ENCODE measurements around the gene C1QL2.

The C1QL2 gene

DNA sequence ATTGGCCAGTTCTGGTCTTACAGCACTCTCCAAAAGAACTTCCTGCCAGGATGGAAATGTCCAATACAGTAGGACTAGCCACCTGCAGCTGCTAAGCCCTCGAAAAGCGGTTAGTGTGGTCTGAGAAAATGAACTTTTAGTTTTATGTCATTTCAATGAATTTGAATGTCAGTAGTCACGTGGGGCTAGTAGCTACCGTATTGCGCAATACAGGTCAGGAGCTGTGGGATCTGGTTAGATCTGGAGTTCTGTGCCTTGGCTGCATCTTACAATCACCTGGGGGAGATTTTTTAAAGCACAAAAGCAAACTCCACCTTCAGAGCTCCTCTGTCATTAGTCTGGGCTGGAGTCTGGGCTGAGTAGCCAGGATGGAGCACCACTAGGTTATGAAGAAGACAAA, 35.9 kb downstream of the C1QL2 start:
- TF ChIP-seq ZFX (IDR thresholded peaks at IDR 0.05; ENCODE audit: borderline replicate concordance), result no peak
- no peak for TF ChIP-seq CTCF (IDR thresholded peaks at IDR 0.05)

GRCh38 chr2:119119999-119120756, 38.4 kb downstream of the C1QL2 start:
- H3K27ac ChIP-seq, result no peak overlapping the region

More for the DNA sequence above, 35.9 kb downstream of the C1QL2 start:
- no peak overlapping the region for H3K27ac ChIP-seq

DNA sequence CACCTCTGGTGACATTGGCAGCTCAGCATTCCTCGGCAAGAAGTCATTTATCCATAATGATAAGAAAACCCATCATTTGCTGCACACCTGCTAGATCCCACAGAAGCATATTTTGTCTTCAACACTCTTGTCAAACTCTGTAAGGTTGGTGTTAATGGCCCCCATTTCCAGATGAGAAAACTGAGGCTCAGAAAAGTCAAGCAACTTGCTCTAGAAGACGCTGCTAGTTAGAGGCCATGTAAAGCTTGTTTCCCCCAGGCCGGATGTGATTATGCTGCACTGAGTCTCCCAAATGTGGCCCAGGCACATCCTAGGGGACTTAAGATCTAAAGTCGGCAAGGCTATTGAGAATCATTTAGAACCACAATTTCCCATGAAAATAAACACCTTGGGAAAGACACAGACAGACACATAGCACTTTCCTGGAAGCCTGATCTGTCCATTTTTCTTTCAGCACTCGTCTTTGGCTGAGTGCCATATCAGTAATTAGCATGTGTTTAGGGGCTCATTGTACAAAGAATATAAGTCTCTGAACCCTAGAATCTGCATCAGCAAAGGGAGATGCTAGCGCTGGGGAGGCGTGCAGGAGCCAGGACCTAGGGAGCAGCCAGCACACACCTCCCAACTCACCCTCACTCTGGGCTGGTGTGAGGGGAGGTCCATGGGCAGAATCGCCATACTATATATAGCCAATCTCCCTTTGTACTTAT, 39.3 kb downstream of the C1QL2 start:
- H3K27ac ChIP-seq, result no peak overlapping the region
- TF ChIP-seq CTCF (IDR thresholded peaks at IDR 0.05) (no peak), ZFX (IDR thresholded peaks at IDR 0.05; ENCODE audit: borderline replicate concordance) (no peak)

More at GRCh38 chr2:119119999-119120756, 38.4 kb downstream of the C1QL2 start:
- TF ChIP-seq ZFX (IDR thresholded peaks at IDR 0.05; ENCODE audit: borderline replicate concordance) (no peak), CTCF (IDR thresholded peaks at IDR 0.05) (no peak)

- H3K27ac ChIP-seq, result no peak overlapping the region
- no peak for TF ChIP-seq CTCF (IDR thresholded peaks at IDR 0.05)
- TF ChIP-seq ZFX (IDR thresholded peaks at IDR 0.05; ENCODE audit: borderline replicate concordance), result no peak
Measured at GRCh38 chr2:119117891-119118882, 40.4 kb downstream of the C1QL2 start.

- no peak overlapping the region for H3K27ac ChIP-seq
- TF ChIP-seq ZFX (IDR thresholded peaks at IDR 0.05; ENCODE audit: borderline replicate concordance), result no peak
- no peak for TF ChIP-seq CTCF (IDR thresholded peaks at IDR 0.05)
Measured at GRCh38 chr2:119117408-119117807, 41.1 kb downstream of the C1QL2 start.

DNA sequence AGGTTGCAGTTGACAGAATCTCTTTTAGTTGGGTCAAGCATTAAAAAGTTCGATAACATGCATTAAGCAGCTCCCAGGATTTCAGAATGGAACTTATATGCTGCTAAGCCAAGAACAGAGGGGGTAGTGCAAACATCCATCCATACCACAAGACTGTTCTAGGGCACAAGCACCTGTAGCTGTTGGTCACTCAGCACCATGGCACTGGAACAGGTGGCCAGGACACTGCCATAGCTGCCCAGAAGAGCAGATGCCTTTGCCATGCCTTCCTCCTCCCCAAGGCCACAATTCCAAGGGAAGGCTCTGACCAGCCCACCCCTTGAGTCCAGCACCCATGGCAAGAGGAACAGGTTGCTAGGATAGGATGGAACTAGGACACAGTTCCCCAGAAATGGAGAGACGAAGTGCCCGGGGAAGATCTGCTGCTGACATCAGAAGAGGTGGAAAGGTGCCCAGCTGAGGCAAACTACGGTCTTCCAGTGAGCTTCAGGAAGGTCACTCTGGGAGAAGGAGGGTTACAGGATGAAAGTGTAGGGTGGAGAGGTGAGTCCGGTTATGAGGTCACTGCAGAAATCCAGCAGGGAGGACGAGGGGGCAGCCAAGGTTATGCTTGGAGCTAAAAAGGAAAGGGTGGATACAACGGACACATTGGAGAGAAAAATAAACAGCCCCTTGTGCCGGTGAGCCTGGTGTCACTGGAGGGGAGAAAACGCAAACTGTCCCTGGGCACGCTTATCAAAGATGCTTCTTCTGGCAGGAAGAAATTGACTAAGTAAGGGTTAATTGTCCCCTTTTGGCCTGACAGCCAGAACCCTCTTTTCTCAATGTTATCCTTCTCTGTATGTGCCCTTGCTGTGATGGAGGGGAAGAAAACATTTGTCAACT, 41.9 kb downstream of the C1QL2 start:
- H3K27ac ChIP-seq, result no peak overlapping the region
- TF ChIP-seq CTCF (IDR thresholded peaks at IDR 0.05), result no peak
- TF ChIP-seq ZFX (IDR thresholded peaks at IDR 0.05; ENCODE audit: borderline replicate concordance), result no peak

Data from 22Rv1 (cell line).